ENCODE measurements around the gene SCAF4. TPM values are rescaled to one million over a fixed set of nuclear protein-coding genes. Genes with fewer than 3 reads are reported as not detected.
A peak's percentile ranks its signal among the peaks of the same experiment; 100 is the strongest.
"Not testable (repeated sequence)": the region's sequence is repeated elsewhere in the genome, so short reads cannot be mapped to it uniquely, and the experiment has no call there.

The SCAF4 gene, protein sequence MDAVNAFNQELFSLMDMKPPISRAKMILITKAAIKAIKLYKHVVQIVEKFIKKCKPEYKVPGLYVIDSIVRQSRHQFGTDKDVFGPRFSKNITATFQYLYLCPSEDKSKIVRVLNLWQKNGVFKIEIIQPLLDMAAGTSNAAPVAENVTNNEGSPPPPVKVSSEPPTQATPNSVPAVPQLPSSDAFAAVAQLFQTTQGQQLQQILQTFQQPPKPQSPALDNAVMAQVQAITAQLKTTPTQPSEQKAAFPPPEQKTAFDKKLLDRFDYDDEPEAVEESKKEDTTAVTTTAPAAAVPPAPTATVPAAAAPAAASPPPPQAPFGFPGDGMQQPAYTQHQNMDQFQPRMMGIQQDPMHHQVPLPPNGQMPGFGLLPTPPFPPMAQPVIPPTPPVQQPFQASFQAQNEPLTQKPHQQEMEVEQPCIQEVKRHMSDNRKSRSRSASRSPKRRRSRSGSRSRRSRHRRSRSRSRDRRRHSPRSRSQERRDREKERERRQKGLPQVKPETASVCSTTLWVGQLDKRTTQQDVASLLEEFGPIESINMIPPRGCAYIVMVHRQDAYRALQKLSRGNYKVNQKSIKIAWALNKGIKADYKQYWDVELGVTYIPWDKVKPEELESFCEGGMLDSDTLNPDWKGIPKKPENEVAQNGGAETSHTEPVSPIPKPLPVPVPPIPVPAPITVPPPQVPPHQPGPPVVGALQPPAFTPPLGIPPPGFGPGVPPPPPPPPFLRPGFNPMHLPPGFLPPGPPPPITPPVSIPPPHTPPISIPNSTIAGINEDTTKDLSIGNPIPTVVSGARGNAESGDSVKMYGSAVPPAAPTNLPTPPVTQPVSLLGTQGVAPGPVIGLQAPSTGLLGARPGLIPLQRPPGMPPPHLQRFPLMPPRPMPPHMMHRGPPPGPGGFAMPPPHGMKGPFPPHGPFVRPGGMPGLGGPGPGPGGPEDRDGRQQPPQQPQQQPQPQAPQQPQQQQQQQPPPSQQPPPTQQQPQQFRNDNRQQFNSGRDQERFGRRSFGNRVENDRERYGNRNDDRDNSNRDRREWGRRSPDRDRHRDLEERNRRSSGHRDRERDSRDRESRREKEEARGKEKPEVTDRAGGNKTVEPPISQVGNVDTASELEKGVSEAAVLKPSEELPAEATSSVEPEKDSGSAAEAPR
- 5.8 and 7.1 TPM in 2 replicates for total RNA-seq (2014; rRNA removed)
- 9.9 TPM for polyA plus RNA-seq (2012)

DNA sequence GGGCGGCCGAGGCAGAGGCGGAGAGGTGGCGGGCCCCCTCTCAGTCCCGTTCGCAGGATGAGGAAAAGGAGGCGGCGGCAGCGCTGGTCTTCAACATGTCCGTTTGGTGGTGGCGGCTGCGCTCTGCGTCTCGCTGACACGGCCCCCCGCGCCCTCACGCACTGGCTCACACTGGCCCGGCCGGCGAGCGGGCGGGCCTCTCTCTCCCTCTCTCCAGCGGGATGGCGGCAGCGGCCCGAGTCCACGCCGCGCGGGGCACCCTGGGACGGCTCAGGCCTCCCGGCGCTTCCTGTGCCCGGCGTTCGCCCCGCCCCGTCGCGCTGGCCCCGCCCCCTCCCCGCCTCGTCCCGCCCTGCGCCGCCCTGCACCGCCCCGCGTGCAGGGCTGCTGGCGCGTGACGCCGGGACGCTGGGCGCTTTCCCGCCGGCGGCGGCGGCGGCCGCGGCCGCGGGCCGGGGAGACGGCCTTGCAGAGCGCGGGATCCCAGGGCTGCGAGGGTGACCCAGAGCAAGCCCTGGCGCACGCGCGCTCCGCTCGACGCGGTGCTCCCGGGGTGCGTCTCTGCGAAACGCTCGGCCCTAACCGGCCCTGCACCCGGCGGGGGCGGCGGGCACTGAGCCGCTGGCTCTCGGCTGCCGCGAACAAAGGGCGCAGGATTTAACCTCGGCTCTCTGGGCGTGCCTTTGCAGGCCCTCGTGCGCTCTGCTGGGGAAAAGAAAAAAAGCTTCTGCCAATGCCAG, at the start of gene SCAF4:
TSS of gene SCAF4 (minus strand) at position 262 of the 740 bp plus-strand sequence. CDS start 426 bp downstream, outside the sequence.
- DNase-seq (ENCODE audit: low read depth), result peak; percentile 91

DNA sequence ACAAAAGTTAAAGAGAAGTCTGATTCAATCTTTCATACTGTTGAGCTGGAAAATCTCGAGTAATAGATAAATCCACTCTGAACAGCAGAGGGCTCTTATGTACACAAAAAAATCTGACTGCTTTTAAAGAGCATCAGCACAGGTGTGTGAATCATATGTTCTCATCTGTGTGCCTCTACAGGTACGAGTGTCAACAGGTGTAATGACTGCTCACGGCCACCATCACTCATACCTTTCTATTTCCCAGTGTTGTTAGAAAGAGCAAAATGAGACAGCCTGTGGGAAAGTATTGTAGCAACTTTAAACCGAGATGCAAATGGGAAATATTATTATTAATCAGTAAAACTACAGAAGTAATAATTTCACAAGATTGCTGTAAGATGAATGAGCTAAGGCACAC, 49.0 kb upstream of the SCAF4 start:
- no peak for DNase-seq (ENCODE audit: low read depth)

DNA sequence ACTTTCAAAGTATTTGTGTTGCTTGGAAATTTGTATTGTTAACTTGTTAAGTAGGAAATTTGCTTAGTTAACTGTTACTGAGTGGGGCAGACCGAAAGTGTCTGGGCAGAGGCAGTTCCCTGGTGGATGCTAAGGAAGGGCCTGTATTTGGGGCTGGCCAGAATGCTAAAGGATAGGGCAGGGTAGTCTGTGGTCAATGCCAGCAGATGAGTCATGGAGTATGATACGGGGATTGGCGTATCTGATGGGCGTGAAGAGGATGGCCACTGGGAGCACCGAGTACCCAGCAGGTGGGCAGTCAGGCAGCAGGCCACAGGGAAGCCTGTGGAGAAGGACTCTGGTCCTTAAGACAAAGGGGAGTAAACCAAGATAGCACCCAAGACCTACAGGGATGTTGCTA, 46.6 kb upstream of the SCAF4 start:
- peak; percentile 5 for DNase-seq (ENCODE audit: low read depth)

DNA sequence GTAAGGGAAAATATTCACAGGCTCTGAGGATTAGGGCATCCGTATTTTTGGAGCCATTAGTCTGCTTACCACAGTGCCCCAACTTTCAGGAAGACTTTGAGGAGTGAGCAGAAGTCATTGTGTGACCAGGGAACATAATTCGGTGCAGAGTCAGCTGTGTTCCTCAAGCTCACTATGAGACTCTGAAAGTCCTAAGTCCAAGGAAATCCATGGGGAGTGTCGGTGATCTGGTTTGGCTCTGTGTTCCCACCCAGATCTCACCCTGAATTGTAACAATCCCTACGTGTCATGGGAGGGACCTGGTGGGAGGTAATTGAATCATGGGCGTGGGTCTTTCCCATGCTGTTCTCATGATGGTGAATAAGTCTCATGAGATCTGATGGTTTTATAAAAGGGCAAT, 45.9 kb upstream of the SCAF4 start:
- no peak for DNase-seq (ENCODE audit: low read depth)

DNA sequence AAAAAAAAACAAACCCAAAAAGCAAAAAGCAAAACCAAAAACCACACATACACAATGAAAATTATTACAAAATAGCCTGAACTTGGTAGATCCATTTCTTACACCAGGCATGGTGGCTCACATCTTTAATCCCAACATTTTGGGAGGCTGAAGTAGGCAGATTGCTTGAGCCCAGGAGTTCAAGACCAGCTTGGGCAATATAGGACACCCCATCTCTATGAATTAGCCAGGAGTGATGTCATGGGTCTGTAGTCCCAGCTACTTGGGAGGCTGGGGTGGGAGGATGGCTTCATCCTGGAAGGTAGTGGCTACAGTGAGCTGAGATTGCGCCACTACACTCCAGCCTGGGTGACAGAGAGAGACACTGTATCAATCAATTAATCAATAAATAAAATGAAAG, 42.1 kb upstream of the SCAF4 start:
- no peak for DNase-seq (ENCODE audit: low read depth)

DNA sequence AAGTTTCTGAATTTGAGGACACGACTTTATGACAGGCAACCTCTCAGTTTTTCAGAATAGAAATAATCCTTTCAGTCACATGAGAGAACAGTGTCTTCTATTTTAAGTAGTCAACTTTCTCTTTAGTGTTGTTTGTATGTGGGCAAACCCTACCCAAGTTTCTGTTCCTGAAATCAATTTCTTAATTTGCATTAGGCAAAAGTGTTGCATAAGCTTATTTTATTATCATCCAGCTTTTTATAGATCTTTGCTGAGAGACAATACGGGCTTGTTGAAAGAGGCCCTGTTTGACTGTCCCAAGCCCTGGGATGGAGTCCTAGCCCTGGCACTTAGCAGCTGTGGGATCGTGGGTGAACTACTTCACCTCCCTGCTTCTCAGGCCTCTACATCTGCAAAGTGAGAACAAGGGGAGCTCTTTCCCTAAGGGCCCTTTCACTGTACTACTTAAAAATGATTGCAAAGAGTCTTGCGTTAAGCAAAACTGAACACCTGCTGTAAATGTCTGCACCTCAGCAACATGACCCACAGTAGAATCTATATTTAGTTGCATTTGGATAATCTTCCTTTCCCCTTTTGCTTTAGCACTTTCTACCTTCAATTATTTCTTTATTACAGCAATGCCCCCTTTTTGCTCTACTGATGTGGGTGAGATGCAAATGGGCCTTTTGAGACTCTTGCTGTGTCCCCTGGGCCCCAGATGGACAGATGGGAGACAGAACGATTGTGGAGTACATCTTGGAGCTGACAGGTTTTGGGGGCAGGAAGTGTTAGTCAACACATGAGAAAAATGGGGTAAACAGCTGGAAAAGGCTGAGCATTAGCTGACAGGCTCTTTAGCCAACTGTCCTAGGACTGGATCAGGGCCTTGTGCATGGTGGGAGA, 41.0 kb upstream of the SCAF4 start:
- DNase-seq (ENCODE audit: low read depth), result no peak

DNA sequence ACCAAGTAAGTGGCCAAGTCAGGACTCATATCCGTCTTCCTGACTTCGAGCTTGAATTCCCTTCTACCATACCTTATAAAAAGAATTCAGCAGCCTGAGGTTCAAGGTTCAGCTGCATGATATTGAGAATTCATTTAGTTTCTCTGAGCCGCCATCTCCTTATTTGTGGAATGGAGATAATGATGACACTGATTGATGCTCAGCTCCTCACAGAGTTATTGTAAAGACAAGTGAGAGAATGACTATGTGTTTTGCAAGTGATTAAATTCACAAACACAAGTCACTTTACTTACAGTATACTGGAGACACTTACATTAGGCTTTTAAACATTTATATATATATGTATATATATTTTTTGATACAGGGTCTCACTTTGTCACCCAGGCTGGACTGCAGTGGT, 39.8 kb upstream of the SCAF4 start:
- no peak for DNase-seq (ENCODE audit: low read depth)

DNA sequence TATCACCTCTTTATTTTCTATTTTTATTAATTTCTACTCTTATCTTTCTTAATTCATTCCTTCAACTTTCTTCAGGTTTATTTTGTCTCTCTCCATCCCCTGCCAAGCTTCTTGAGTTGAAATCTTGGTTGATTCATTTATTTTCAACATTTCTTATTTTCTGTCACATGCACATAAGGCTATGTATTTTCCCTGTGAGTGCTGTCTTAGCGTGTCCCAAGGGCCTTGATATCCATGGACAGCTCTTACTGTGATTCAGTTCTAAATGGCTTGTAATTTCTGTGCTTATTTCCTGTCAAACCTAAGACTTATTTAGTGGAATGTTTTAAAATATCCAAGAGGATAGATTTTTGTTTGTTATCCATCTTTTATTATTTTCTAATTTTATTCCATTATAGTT, 36.8 kb upstream of the SCAF4 start:
- DNase-seq (ENCODE audit: low read depth), result no peak

DNA sequence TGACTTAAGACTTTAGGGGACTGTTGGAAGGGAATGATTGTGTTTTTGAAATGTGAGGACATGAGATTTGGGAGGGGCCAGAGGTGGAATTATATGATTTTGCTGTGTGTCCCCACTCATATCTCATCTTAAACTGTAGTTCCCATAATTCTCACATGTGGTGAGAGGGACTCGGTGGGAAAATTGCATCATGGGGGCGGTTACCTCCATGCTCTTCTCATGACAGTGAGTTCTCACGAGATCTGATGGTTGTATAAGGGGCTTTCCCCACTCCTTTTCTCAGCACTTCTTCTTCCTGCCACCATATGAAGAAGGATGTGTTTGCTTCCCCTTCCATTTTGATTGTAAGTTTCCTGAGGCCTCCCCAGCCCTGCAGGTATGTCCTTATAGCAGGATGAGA, 35.0 kb upstream of the SCAF4 start:
- no peak for DNase-seq (ENCODE audit: low read depth)

DNA sequence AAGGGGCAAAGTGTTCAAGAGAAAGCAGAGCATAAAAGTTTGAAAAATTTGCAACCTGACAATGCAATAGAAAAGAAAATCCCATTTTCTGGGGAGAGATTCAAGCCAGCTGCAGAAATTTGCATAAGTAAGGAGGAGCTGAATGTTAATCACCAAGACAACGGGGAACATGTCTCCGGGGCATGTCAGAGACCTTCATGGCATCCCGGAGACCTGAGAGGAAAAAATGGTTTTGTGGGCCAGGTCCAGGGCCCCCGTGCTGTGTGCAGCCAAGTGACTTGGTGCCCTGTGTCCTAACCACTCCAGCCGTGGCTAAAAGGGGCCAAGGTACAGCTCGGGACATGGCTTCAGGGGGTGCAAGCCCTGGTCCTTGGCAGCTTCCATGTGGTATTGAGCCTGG, 33.9 kb upstream of the SCAF4 start:
- DNase-seq (ENCODE audit: low read depth), result not testable (repeated sequence)

DNA sequence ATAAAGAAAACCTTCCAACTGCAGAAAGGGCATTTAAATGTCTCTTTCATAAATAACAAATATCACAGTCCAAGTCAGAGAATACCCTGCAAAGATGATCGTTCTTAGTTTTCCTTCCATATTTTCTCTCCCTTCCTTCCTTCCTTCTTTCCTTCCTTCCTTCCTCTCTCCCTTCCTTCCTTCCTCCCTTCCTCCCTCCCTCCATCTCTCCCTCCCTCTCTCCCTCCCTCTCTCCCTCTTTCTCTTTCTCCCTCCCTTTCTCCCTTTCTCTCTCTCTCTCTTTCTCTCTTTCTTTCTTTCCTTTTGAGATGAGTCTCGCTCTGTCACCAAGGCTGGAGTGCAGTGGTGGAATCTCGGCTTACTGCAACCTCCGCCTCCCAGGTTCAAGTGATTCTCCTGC, 29.0 kb upstream of the SCAF4 start:
- DNase-seq (ENCODE audit: low read depth), result no peak

DNA sequence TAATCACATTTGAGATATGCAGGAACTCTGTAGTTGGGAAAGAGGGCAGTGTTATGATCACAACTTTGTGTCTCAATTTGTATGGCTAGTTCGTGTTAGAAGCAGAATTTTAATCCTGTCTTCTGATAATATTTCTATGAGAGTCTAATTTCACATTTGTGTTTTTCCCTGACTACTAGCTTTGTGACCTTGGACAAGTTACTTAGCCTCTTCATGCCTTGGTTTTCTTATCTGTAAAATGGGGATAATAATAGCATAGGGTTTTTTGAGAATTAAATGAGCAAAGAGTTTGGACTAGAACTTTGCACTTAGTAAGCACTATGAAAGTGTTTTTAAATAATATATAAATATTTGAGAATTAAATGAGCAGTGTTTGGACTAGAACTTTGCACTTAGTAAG, 24.9 kb upstream of the SCAF4 start:
- DNase-seq (ENCODE audit: low read depth), result no peak

DNA sequence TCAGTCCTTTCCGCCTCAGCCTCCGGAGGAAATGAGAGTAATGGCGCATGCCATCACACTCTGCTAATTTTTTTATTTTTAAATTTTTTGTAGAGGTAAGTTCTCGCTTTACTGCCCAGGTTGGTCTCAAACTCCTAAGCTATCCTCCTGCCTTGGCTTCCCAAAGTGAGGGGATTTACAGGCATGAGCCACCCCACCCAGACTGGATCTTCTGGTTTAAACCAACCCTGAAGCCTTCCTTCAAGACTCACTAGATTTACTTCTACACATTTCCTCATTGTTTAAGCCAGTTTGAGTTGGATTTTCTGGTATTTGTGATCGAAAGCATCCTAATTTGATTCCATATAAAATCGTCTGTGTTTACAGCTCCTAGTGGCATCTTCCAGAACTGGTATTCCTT, 23.1 kb upstream of the SCAF4 start:
- no peak for DNase-seq (ENCODE audit: low read depth)

DNA sequence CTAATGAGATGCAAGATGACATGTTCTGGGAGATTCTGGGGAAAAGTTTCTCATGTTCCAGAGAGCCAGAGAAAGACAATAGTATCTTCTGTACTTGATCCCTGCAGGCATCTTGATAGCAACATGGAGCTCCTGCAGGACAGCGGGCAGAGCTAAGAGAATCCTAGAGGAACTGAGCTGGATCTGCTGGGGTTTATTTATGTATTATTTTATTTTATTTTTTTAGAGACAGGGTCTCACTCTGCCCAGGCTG, 22.7 kb upstream of the SCAF4 start:
- DNase-seq (ENCODE audit: low read depth), result no peak

DNA sequence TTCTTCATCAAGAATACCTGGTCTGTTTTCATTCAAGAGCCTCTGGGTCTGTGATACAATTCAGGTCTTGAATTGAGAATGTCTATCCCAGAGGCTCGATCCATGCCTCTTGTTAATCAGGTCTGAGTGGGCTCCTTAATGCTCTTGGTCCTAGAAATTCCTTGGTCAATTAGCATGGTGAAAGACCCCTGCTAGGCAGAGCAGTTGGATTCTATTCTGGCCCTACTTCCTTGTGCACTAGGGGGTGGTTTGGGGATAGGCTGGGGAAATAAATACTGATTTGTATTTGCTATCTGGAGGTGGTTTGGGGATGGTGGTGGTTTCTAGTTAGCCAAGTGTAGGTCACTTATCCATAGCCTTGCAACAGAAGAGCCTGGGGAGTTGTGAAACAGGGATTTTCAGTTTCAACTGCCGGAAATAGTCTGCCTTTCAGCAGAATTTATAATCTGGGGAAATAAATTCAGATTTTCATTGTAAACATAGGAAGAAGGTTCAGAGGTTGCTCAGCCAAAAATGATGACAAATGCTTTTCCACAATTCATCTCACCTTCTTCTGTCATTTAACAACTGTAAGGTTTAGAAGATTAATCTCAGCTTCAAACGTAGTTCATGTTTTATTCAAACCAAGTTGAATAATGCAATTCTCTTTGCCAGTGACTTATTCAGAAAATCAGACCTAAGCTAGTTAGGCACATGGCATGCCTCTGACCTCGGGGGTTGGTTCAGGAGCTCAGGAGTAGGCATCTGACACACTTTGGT, 22.2 kb upstream of the SCAF4 start:
- no peak for DNase-seq (ENCODE audit: low read depth)

DNA sequence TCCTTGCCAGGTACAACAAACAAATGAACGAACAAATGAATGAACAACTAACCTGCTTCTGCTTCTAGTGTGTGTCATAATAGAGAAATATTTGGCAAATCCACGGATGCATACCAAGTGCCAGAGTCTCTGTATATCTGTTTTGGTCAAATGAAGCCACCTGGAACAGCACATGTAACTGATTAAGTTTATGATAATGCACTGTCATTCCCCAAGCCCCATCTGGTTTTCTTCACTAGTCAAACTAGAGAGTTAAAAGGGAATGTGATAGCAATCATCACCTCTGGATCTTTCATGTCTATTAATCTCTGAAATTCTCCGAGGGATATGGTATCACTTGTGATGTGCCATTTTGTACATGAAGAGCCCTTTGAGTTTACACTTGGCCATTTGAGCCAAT, 21.0 kb upstream of the SCAF4 start:
- no peak for DNase-seq (ENCODE audit: low read depth)

DNA sequence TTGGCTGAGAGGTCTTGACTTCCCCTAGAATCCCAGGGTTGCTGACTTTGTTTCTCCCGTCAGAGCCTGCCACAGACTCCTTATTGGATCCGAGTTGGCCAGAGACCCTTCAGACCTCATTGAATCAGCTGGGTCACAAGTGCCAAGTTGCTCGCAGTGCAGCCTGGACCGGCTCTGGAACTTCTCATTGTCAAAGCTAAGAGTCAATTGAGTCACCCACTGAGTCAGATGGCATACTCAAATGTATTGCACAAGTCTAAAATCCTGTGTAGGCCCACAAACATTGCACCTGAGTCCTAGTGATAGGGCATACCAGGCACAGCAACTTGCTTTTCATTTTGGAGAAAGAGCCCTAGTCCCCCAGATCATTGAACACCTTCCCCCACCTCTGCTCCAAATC, 20.4 kb upstream of the SCAF4 start:
- no peak for DNase-seq (ENCODE audit: low read depth)

DNA sequence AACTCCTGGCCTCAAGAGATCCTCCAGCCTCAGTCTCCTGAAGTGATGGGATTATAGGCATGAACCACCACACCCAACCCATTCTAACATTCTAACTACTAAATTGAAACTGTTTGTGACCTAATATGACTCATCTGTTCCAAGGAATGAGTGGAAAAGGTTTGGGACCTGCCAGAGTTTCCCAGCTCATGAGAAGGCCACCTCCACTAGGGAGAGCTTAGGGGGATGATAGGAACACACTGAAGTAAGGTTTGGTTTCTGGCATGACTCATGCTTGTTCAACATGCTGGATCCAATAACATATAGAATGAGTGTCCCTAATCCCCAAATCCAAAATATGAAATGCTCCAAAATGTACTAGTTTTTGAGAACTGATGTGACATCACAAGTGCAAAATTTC, 18.9 kb upstream of the SCAF4 start:
- peak; percentile 24 for DNase-seq (ENCODE audit: low read depth)

DNA sequence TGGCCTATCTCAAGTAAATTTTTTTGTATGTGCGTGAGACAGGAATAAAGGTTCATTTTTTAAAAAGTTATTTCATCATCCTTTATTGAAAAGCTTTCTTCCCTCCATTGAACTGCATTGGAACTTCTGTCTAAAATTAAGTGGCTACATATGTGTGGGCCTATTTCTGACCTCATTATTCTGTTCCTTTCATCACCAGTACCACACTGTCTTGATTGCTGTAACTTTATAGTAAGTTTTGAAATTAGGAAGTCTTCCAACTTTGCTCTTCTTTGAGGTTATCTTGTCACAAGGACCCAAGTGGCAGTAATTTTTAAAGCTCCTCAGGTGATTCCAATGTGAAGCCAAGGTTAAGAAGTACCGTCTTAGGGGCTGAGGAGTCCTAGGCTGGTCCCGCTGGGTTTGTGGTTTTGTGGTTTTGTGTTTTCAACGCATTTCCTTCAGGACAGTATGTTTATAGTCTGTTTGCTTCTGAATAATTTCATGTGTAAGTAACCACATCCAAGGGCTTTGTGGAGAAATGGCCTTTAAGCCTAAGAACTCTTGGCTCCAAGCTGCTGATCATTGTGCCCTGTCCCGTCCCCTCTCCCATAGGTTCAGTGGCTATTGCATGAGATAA, 12.4 kb upstream of the SCAF4 start:
- DNase-seq (ENCODE audit: low read depth), result no peak

DNA sequence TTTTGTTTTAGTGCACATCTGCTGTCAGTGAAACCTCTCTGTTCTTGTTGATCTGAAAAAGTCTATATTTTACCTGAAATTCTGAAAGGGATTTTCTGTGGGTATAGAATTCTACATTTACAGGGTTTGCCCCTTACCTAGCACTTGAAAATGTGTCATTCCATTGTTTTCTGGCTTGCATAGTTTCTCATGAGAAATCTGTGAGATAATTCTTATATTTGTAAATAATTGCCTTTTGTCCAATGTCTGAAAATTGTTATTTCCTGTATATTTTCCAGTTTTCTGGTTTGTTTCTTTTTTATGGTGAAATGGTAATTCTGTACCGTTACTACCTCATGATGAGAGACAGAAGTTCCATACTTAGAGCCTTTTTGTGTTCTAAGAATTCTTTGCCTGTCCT, 11.8 kb upstream of the SCAF4 start:
- no peak for DNase-seq (ENCODE audit: low read depth)

Data from LHCN-M2 (cell line).